ENCODE data around the gene LIAS. TPM values are rescaled to one million over a fixed set of nuclear protein-coding genes. Genes with fewer than 3 reads are reported as not detected.

The LIAS gene
- total RNA-seq, 1 donor from 2014 or later, result 9.8 TPM

GRCh38 chr4:39490322-39490721, 31.5 kb downstream of the LIAS start:
- no peaks in the 10 kb centered on the region for H3K4me1 Mint-ChIP-seq (ENCODE audit: unreplicated experiment)
- no peak overlapping the region for H3K4me3 Mint-ChIP-seq (ENCODE audit: unreplicated experiment)
- TF ChIP-seq, protein P1, sequence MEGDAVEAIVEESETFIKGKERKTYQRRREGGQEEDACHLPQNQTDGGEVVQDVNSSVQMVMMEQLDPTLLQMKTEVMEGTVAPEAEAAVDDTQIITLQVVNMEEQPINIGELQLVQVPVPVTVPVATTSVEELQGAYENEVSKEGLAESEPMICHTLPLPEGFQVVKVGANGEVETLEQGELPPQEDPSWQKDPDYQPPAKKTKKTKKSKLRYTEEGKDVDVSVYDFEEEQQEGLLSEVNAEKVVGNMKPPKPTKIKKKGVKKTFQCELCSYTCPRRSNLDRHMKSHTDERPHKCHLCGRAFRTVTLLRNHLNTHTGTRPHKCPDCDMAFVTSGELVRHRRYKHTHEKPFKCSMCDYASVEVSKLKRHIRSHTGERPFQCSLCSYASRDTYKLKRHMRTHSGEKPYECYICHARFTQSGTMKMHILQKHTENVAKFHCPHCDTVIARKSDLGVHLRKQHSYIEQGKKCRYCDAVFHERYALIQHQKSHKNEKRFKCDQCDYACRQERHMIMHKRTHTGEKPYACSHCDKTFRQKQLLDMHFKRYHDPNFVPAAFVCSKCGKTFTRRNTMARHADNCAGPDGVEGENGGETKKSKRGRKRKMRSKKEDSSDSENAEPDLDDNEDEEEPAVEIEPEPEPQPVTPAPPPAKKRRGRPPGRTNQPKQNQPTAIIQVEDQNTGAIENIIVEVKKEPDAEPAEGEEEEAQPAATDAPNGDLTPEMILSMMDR (IDR thresholded peaks at IDR 0.05; ENCODE audit: unreplicated experiment), result no peak
- no peaks in the 10 kb centered on the region for H3K36me3 Mint-ChIP-seq (ENCODE audit: low read depth, unreplicated experiment)
- no peaks in the 10 kb centered on the region for H3K27me3 Mint-ChIP-seq (ENCODE audit: unreplicated experiment)
- no peak overlapping the region for H3K27ac Mint-ChIP-seq (ENCODE audit: unreplicated experiment)
- no peak for DNase-seq (ENCODE audit: low spot score)
- H3K9me3 Mint-ChIP-seq (ENCODE audit: unreplicated experiment), result no peaks in the 10 kb centered on the region

GRCh38 chr4:39494354-39494753, 35.5 kb downstream of the LIAS start:
- no peak for DNase-seq (ENCODE audit: low spot score)
- no peak overlapping the region for H3K4me3 Mint-ChIP-seq (ENCODE audit: unreplicated experiment)
- H3K27me3 Mint-ChIP-seq (ENCODE audit: unreplicated experiment), result no peaks in the 10 kb centered on the region
- no peaks in the 10 kb centered on the region for H3K4me1 Mint-ChIP-seq (ENCODE audit: unreplicated experiment)
- no peak overlapping the region for H3K27ac Mint-ChIP-seq (ENCODE audit: unreplicated experiment)
- H3K9me3 Mint-ChIP-seq (ENCODE audit: unreplicated experiment), result no peaks in the 10 kb centered on the region
- TF ChIP-seq, protein P1 (IDR thresholded peaks at IDR 0.05; ENCODE audit: unreplicated experiment), result no peak
- peaks cover 3% of the 10 kb centered on the region for H3K36me3 Mint-ChIP-seq (ENCODE audit: low read depth, unreplicated experiment)

DNA sequence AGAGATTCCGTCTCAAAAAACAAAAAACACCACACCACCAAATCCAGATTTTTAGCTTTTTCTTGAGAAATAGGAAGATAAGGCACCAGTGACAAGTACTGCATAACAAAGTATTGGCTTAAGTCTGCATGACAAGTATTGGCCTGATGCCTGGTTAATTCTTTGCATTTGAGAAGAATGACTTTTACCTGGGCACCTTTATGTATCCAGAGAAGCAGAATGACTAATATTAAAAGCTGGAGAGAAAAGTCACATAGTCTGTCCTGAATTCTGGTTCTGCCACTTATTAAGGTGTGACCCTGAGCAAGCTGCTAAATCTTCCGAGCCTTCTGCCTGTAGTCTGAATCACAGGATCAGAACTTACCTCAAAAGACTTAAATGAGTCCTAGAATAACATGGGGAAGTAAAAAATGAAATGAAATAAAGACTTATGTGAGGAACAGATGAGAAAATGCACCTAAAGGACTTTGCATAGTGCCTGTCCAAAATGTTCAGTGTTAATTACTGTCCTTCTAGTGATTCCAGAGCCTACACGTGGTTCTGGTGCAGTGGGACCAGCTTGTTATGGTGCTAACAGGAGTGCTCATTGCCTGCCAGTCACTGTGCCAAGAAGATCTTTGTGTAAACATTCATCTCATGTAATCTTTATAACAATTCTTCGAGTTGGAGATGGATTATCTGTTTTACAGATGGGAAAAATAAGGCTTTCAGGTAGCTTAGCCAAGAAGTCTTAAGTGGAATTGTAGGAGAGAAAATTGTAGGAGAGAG, 36.8 kb downstream of the LIAS start:
- H3K4me1 Mint-ChIP-seq (ENCODE audit: unreplicated experiment), result no peaks in the 10 kb centered on the region
- H3K36me3 Mint-ChIP-seq (ENCODE audit: low read depth, unreplicated experiment), result peaks cover 7% of the 10 kb centered on the region

DNA sequence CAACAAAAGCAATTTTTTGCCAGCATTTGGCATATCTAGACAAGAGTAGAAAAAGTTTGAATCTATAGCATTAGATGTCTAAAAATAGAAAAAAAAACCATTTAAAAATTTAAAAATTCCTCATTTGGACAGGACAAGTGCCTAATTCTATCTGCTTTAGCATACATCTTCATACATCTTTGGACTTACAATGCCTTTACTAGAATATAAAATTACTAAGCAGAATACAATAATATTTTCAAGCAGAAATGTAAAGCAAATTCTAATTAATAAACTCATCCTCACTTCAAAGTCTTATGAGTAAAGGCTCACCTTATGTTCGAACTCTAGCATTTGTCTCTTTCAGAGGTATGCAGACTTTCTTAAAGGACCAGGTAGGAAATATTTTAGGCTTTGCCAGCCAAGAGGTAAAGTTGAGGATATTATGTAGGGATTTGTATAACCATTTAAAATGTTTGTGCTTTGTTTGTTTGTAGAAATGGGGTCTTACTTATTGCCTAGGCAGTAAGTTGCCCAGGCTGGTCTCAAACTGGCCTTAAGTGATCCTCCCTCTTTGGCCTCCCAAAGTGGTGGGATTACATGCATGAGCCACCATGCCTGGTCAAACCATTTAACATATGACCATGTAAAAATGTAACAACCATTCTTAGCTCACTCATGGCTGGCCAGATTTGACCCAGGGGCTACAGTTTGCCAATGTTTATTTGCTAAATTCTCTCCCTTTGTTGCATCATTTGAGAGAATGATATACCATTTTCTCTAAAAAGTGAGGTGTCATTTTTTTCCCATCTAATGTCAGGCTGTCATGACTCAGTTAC, 39.3 kb downstream of the LIAS start:
- H3K9me3 Mint-ChIP-seq (ENCODE audit: unreplicated experiment), result no peaks in the 10 kb centered on the region
- no peaks in the 10 kb centered on the region for H3K4me1 Mint-ChIP-seq (ENCODE audit: unreplicated experiment)
- TF ChIP-seq, protein P1 (IDR thresholded peaks at IDR 0.05; ENCODE audit: unreplicated experiment), result no peak
- H3K4me3 Mint-ChIP-seq (ENCODE audit: unreplicated experiment), result no peak overlapping the region
- no peak overlapping the region for H3K27ac Mint-ChIP-seq (ENCODE audit: unreplicated experiment)
- H3K36me3 Mint-ChIP-seq (ENCODE audit: low read depth, unreplicated experiment), result peaks cover 14% of the 10 kb centered on the region
- H3K27me3 Mint-ChIP-seq (ENCODE audit: unreplicated experiment), result no peaks in the 10 kb centered on the region
- no peak for DNase-seq (ENCODE audit: low spot score)

More for the DNA sequence above, 36.8 kb downstream of the LIAS start:
- TF ChIP-seq, protein P1 (IDR thresholded peaks at IDR 0.05; ENCODE audit: unreplicated experiment), result no peak
- Mint-ChIP-seq H3K4me3 (ENCODE audit: unreplicated experiment) (no peak overlapping the region), H3K27ac (ENCODE audit: unreplicated experiment) (no peak overlapping the region), H3K27me3 (ENCODE audit: unreplicated experiment) (no peaks in the 10 kb centered on the region), H3K9me3 (ENCODE audit: unreplicated experiment) (no peaks in the 10 kb centered on the region)
- DNase-seq (ENCODE audit: low spot score), result no peak

DNA sequence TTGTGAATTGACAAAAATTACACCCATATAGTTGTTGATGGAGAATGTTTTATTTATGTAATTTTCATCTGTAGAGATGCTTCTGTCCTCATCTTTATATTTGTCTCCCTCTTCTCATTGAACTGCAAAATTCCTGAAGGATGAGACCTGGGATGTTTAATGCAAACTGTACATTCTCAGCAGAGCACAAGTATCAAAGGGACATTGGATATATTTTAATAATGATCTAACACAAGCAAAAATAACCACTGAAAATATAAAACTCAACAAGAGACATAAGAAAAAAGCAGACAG, 39.8 kb downstream of the LIAS start:
- DNase-seq (ENCODE audit: low spot score), result no peak
- TF ChIP-seq, protein P1 (IDR thresholded peaks at IDR 0.05; ENCODE audit: unreplicated experiment), result no peak
- no peaks in the 10 kb centered on the region for H3K9me3 Mint-ChIP-seq (ENCODE audit: unreplicated experiment)
- H3K4me1 Mint-ChIP-seq (ENCODE audit: unreplicated experiment), result no peaks in the 10 kb centered on the region
- no peak overlapping the region for H3K27ac Mint-ChIP-seq (ENCODE audit: unreplicated experiment)
- no peak overlapping the region for H3K4me3 Mint-ChIP-seq (ENCODE audit: unreplicated experiment)
- no peaks in the 10 kb centered on the region for H3K27me3 Mint-ChIP-seq (ENCODE audit: unreplicated experiment)
- H3K36me3 Mint-ChIP-seq (ENCODE audit: low read depth, unreplicated experiment), result peaks cover 19% of the 10 kb centered on the region

Measured in endothelial cell (in vitro differentiated cells).